ENCODE measurements around the gene ATG2A. TPM values are rescaled to one million over a fixed set of nuclear protein-coding genes. Genes with fewer than 3 reads are reported as not detected.

The ATG2A gene
- total and polyA plus RNA-seq, 2 of the 8 experiments (the other 6 are each of a cell fraction or from before 2014, with no cell fraction given) = 12.1 to 22.1 TPM

DNA sequence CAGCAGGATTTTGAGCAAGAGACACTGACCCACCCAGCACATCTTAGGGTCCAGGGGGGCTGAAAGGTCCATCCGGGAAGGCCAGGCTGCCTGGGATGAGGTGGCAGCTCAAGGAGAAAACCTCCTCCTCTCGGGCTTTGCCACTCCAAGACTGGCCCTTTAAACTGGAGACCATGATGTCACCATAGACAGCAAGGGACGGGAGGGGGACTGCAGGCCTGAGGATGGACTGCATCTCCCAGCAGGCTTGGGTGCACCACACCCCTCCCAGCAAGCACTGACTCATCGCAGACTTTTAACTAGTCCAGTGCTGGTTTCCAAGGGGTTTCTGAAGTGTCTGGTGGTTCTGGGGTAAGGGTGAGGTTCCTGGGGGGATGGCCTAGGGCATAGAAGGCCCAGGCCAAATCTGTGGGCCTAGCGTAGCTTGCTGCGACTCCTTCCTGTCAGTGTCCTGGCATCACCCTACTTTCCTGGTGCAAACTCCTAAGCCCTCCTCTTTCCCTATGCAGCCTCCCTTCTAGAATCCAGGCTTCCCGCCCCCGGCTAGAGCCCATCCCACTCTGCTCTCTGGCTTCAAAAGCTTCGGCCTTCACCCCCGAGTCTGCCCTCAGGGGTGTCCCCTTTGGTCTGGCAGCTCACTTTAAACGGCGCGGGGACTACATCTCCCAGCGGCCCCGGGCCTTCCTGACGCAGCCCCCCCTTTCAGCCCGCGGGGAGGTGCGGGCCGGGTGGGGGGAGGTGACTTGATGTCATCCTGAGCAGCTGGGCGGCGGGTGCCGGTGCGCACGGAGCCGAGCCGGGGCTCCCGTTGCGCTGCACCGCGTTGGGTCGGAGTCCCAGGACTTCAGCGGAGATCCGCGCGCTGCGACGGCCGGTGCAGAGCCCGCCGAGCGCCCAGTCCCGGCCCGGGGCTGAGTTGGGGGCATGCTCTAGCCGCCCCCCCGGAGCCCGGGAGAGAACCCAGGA lies 7.2 kb upstream of the ATG2A start, which contains the start of gene PPP2R5B (continued):
- no peak for TF ChIP-seq RAD21 (IDR thresholded peaks at IDR 0.05 in 1 of 2, conservative IDR thresholded peaks at IDR 0.05 in 1 of 2; ENCODE audit: low read depth in 2 of 2, low read length in 2 of 2)
- TF ChIP-seq CHD1 (IDR thresholded peaks at IDR 0.05; ENCODE audit: low read depth, low read length) = no peak
- no peak for TF ChIP-seq TAF1 (IDR thresholded peaks at IDR 0.05; ENCODE audit: low read depth, low read length)
- TF ChIP-seq SIX5 (IDR thresholded peaks at IDR 0.05; ENCODE audit: low read depth, low read length) = peak; percentile 67
- TF ChIP-seq CTBP2 (IDR thresholded peaks at IDR 0.05; ENCODE audit: borderline replicate concordance, insufficient read depth, insufficient read length, low read length) = peak; percentile 55
- no peak for TF ChIP-seq GTF2F1 (IDR thresholded peaks at IDR 0.05; ENCODE audit: borderline replicate concordance, low read depth, low read length)
- TF ChIP-seq POLR2AphosphoS5 (IDR thresholded peaks at IDR 0.05; ENCODE audit: low read depth, low read length) = peak; percentile 36; the same call in 1 of the 2 replicates
- TF ChIP-seq RNF2 (IDR thresholded peaks at IDR 0.05; ENCODE audit: borderline replicate concordance, low read depth, low read length, missing control alignments, poor library complexity, severe bottlenecking) = no peak
- TF ChIP-seq KDM1A (IDR thresholded peaks at IDR 0.05; ENCODE audit: borderline replicate concordance, low read length) = no peak
- TF ChIP-seq, protein P1, sequence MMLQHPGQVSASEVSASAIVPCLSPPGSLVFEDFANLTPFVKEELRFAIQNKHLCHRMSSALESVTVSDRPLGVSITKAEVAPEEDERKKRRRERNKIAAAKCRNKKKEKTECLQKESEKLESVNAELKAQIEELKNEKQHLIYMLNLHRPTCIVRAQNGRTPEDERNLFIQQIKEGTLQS (IDR thresholded peaks at IDR 0.05; ENCODE audit: insufficient read depth, low read depth, low read length) = peak; percentile 42; the same call in 1 of the 2 replicates
- no peak for TF ChIP-seq EP300 (IDR thresholded peaks at IDR 0.05; ENCODE audit: borderline replicate concordance in 1 of 2, low read depth in 2 of 2, low read length in 2 of 2)
- no peak for TF ChIP-seq KDM5A (IDR thresholded peaks at IDR 0.05; ENCODE audit: low read length)
- no peak for TF ChIP-seq HDAC6 (IDR thresholded peaks at IDR 0.05; ENCODE audit: low read depth, low read length)
- TF ChIP-seq CBX5 (IDR thresholded peaks at IDR 0.05; ENCODE audit: low read depth, low read length) = no peak
- peak; percentile 47; the same call in 1 of the 2 replicates for TF ChIP-seq TBP (IDR thresholded peaks at IDR 0.05; ENCODE audit: low read depth, low read length)
- no peak; the same call in 1 of the 2 replicates for TF ChIP-seq CHD2 (IDR thresholded peaks at IDR 0.05; ENCODE audit: low read length)
- no peak for TF ChIP-seq NANOG (IDR thresholded peaks at IDR 0.05; ENCODE audit: insufficient read depth, low read depth, low read length, poor library complexity, severe bottlenecking)
- TF ChIP-seq CREB1 (IDR thresholded peaks at IDR 0.05) = peak; percentile 83
- TF ChIP-seq SAP30 (IDR thresholded peaks at IDR 0.05; ENCODE audit: insufficient read depth, insufficient replicate concordance, low read length) = no peak
- no peak for TF ChIP-seq TAF7 (optimal IDR thresholded peaks at IDR 0.05; ENCODE audit: borderline replicate concordance, low read depth, low read length)
- TF ChIP-seq PHF8 (conservative IDR thresholded peaks at IDR 0.05; ENCODE audit: low read depth, low read length) = 0 out of 2 replicates have a peak, but pooled peaks have one; percentile 23
